ENCODE results near the gene TMEM273. TPM values are rescaled to one million over a fixed set of nuclear protein-coding genes. Genes with fewer than 3 reads are reported as not detected.

TMEM273 gene, protein sequence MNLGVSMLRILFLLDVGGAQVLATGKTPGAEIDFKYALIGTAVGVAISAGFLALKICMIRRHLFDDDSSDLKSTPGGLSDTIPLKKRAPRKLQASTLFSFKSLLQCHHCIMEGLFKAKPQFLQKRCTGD
- total RNA-seq (10 to 100 TPM in 2 of 4 donors, 1 to 10 TPM in 2; 8.0 to 17.8 (median 9.9) TPM), polyA plus RNA-seq (10 to 100 TPM in 2 of 3 donors, 1 to 10 TPM in 1; 5.4 to 15.6 (median 11.1) TPM)

DNA sequence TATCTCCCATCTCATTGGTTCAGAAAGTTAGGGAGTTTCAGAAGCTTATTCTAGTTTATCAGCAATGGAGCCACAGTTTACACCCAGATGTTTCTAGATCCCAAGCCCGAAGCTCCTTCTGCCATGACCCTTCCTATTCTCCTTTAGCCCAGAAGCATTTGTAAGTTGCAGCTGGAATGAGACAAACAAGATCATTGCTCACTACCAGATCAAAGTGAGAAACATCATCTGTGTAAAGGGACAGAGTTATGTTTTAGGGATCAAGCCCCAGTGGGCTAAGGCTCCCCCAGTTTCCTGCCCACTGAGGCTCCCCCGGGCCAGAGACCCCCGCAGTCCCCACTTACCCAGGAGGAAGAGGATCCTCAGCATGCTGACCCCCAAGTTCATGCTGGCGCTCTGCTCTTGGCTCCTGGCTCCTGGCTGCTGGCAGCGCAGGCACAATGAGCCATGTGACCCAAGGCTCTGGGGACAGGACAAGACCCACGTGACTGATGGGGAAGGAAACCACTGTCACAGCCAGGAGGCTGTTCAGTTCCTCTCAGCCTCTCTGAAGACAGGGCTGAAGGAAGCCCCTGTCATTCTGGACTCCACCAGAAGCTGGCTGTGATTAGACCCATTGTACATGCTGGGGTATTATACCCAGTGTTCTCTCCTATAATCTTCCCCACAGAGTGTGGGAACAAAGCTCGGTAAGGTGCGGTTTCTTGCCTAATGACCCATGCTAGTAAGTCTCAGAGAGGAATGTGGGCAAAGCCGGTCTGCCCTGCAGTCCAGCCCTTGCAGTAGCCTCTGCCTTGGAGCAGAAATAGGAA, at the start of gene TMEM273:
Gene TMEM273 (minus strand): TSS at position 442 of the 812 bp plus-strand sequence. CDS start 55 bp downstream, at position 387.
- H3K4me1 ChIP-seq: peaks cover 0 to 10% (median 4%) of the 10 kb centered on the region in 4 donors
- no peaks in the 10 kb centered on the region for H3K9me3 ChIP-seq
- H3K36me3 ChIP-seq: no peaks in the 10 kb centered on the region
- peak within 1 kb of the TSS; percentile 20 to 63 (median 54) for H3K27ac ChIP-seq
- TF ChIP-seq POLR2AphosphoS5 (IDR thresholded peaks at IDR 0.05) (peak; percentile 41 to 80 (median 58)), POLR2A (IDR thresholded peaks at IDR 0.05) (peak in 1 of 2 donors; percentile 17), EP300 (IDR thresholded peaks at IDR 0.05) (no peak)
- TF ChIP-seq, protein P1, sequence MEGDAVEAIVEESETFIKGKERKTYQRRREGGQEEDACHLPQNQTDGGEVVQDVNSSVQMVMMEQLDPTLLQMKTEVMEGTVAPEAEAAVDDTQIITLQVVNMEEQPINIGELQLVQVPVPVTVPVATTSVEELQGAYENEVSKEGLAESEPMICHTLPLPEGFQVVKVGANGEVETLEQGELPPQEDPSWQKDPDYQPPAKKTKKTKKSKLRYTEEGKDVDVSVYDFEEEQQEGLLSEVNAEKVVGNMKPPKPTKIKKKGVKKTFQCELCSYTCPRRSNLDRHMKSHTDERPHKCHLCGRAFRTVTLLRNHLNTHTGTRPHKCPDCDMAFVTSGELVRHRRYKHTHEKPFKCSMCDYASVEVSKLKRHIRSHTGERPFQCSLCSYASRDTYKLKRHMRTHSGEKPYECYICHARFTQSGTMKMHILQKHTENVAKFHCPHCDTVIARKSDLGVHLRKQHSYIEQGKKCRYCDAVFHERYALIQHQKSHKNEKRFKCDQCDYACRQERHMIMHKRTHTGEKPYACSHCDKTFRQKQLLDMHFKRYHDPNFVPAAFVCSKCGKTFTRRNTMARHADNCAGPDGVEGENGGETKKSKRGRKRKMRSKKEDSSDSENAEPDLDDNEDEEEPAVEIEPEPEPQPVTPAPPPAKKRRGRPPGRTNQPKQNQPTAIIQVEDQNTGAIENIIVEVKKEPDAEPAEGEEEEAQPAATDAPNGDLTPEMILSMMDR (IDR thresholded peaks at IDR 0.05): no peak
- H3K4me3 ChIP-seq: peak within 1 kb of the TSS in 3 of 4 donors; percentile 21 to 34 (median 28)
- intact Hi-C loops (cut with DNase I): no loop called here
- WGBS, 2 donors: 34 to 51% methylated on average over 9 of the region's 9 CpGs
- H3K27me3 ChIP-seq: no peaks in the 10 kb centered on the region
- peak; percentile 85 for DNase-seq

DNA sequence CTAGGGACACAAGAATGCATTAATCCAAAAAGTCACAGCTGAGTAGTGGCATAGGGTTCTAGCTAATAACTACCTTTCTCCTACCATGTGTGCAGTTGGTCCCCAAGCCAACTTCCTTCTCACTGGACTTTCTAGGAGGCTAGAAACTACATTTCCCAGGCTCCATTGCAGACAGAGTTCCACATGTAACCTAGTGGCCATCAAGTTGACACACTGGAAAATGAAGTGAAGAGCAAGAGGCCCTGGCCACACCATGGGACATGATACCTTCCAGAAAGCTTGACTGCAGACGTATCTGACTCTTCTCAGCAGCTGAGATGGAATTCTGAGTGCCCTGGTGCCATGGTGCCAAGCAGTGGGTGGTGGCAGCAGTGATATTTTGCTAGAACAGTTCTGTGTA, 49.8 kb upstream of the TMEM273 start:
- intact Hi-C loops (cut with DNase I): no loop called here
- 76 to 83% methylated on average over 1 of the region's 1 CpG for WGBS, 2 donors
- Histone ChIP-seq H3K27me3 (no peaks in the 10 kb centered on the region), H3K4me1 (no peaks in the 10 kb centered on the region), H3K36me3 (no peaks in the 10 kb centered on the region), H3K27ac (no peak overlapping the region), H3K9me3 (no peaks in the 10 kb centered on the region), H3K4me3 (no peak overlapping the region)
- no peak for TF ChIP-seq POLR2A (IDR thresholded peaks at IDR 0.05)
- no peak for TF ChIP-seq EP300 (IDR thresholded peaks at IDR 0.05)
- TF ChIP-seq, protein P1 (IDR thresholded peaks at IDR 0.05): no peak
- no peak for TF ChIP-seq POLR2AphosphoS5 (IDR thresholded peaks at IDR 0.05)
- no peak for DNase-seq

DNA sequence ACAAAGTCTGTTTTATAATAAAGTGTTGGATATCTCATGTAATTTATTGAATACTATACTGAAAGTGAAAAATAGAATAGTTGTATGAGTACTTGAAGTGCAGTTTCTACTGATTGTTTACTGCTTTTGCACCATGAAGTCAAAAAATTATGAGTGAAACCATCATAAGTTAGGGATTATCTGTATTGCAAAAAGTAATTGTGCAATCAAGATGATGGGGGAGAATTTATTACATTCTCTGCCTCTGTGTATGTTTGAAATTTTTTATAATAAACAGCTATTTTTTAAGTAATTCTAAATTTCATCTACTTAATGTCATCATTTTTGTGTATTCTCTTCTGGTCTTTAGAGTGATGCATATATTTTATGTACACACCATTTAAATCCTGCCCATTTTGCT, 47.2 kb upstream of the TMEM273 start:
- intact Hi-C loops (cut with DNase I): no loop called here
- Histone ChIP-seq H3K4me1 (no peaks in the 10 kb centered on the region), H3K27ac (no peak overlapping the region), H3K36me3 (no peaks in the 10 kb centered on the region), H3K4me3 (no peak overlapping the region), H3K27me3 (no peaks in the 10 kb centered on the region), H3K9me3 (no peaks in the 10 kb centered on the region)
- TF ChIP-seq EP300 (IDR thresholded peaks at IDR 0.05): no peak
- TF ChIP-seq POLR2AphosphoS5 (IDR thresholded peaks at IDR 0.05): no peak
- no peak for TF ChIP-seq POLR2A (IDR thresholded peaks at IDR 0.05)
- TF ChIP-seq, protein P1 (IDR thresholded peaks at IDR 0.05): no peak
- DNase-seq: no peak

DNA sequence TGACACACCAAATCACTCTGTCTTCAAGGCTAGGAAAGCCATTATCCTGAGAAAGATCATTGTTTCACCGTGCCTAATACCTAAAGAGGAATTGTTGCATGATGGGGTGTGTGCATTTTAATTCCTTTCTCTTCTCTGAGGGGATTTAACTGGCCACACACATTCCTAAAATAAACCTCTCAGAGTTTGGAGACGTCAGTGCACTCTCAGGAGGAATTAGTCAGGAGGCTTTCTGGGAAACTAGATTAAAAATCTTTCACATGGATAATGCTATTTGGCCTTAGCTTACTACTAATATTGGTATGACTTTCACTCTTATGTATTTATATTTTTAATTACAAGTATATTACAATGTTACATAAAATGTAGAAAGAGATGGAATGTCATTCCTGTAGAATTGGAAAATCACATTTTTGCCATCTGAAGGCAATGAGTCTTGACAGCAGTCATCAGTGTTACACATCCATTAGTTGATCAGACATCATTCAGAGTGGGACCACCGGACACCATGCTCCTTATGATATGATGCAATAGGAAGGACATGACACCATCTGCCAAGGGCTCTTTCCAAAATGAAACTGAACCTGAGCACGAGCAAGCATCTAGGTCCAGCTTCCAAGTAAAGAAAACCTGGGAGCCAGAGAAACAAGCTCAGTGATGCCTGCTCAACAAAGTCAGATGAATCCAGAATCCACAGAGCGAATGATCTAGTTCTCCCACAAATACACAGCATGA, 43.1 kb upstream of the TMEM273 start:
- Histone ChIP-seq H3K4me3 (no peak overlapping the region), H3K36me3 (no peaks in the 10 kb centered on the region), H3K9me3 (no peaks in the 10 kb centered on the region), H3K27ac (no peak overlapping the region), H3K4me1 (no peaks in the 10 kb centered on the region), H3K27me3 (no peaks in the 10 kb centered on the region)
- intact Hi-C loops (cut with DNase I): no loop called here
- DNase-seq: no peak
- TF ChIP-seq POLR2A (IDR thresholded peaks at IDR 0.05): no peak
- TF ChIP-seq, protein P1 (IDR thresholded peaks at IDR 0.05): no peak
- no peak for TF ChIP-seq EP300 (IDR thresholded peaks at IDR 0.05)
- TF ChIP-seq POLR2AphosphoS5 (IDR thresholded peaks at IDR 0.05): no peak
- WGBS, 2 donors: 56 to 57% methylated on average over 5 of the region's 5 CpGs

Data from sigmoid colon (tissue), 7 donors.